NCI-H510A (cell line): ENCODE measurements around the gene OTOA.
"Not testable (repeated sequence)": the region's sequence is repeated elsewhere in the genome, so short reads cannot be mapped to it uniquely, and the experiment has no call there.

ENCODE experiments used
- DNase-seq: peaks from one replicate; lab custom pipeline; 2025; lab: John Stamatoyannopoulos, UW

OTOA gene

DNA sequence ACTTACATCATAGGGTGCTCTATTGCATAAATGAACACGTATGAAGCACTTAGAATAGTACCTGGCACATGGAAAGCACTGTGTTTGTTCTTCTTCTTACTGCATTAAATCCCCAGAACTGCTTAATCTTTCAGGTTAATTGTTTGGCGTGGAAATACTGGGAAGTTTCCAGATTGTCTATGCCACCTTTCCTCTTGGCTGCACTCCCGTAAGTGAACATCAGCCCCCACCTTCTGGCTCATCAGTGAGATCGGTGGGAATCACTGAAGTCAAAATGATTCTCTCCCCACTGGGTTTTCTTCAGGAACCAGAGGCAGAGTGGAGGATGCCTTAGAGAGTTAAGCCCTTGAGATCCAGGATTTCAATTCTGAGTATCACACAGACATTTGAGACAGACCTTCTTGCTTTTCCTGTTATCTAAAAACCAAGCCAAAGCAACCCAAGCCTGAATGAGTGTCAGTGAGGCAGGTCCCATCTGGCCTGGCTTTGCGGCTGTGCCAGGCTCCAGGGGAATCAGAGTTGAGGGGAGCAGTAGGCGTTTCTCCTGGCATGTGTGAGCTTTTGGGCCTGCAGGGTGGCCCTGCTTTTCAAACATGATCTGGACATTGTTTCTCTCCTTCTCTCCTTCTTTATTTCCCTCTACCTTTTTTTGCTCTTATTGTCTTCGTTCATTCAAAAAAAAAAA, 59.1 kb downstream of the OTOA start:
- no peak for DNase-seq

- no peak for DNase-seq
Measured at GRCh38 chr16:21723532-21723931, 59.8 kb downstream of the OTOA start.

- no peak for DNase-seq
Measured at GRCh38 chr16:21727344-21727743, 63.6 kb downstream of the OTOA start.

- DNase-seq, result not testable (repeated sequence)
Measured at GRCh38 chr16:21731233-21731632, 67.5 kb downstream of the OTOA start.

- DNase-seq, result not testable (repeated sequence)
Measured at GRCh38 chr16:21740637-21741036, 76.9 kb downstream of the OTOA start.

GRCh38 chr16:21756192-21757079, 92.7 kb downstream of the OTOA start:
- DNase-seq, result not testable (repeated sequence)

- not testable (repeated sequence) for DNase-seq
Measured at GRCh38 chr16:21757080-21757671, 93.4 kb downstream of the OTOA start.

DNA sequence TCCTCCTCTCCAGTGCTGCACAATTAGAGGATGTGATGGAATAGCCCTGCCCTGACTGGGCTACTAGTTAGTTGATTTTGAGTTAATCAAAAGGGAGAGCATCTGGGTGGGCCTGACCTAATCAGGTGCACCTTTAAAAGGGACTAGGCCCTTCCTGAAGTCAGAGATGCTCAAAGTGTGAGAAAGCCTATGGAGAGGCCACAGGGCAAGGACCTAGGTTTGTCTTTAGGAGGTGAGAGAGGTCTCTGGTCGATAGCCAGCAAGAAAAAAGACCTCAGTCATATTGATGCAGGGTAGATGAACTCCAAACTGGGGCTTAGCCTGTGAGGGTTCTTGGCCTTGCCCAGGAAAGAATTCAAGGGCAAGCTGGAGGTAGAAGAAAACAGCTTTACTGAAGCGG, 104.5 kb downstream of the OTOA start:
- not testable (repeated sequence) for DNase-seq

GRCh38 chr16:21768810-21769209, 105.0 kb downstream of the OTOA start:
- DNase-seq, result not testable (repeated sequence)

- DNase-seq, result not testable (repeated sequence)
Measured at GRCh38 chr16:21769284-21769683, 105.5 kb downstream of the OTOA start.

DNA sequence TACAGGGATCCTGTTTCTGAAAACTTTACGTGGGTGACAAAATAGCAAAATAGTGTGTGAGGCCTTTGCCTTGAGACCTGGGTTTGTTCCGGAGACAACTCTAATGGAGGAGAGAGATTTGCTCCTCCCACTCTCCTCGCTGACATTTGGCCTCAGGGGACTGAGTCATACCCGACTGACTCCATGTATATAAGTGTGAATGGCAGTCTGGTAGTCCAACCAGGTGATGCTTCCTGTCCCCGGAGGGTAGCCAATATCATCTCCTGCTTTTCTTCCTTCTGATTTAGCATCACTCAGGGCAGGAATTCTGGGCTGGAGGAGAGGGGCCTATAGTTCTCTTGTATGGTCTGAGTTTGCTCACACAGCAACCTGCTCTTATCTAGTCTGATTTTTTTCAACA, 106.8 kb downstream of the OTOA start:
- DNase-seq, result not testable (repeated sequence)

DNA sequence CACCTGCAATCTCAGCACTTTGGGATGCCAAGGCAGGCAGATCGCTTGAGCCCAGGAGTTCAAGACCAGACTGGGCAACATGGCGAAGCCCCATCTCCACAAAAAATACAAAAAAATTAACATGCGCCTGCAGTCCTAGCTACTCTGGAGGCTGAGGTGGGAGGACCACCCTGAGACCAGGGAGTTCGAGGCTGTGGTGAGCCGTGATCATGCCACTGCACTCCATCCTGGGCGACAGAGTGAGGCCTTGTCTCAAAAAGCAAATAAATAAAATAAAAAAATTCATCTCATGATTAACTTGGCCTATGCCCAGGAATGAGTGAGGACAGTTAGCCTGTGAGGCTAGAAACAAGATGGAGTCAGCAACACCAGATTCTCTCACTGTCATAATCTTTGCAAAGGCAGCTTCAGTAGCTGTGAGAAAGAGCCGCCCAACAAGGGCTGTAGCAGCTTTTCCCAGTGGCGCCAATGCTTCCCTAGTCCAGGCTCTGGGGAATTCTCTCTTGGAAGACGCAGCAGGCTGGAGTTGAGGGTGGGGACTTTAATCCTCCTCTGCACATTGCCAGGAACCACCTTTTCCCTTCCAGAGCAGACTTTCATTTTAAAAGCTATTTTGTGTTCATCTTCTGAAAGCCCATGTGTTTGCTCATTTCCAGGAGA, 108.9 kb downstream of the OTOA start:
- DNase-seq, result not testable (repeated sequence)

GRCh38 chr16:21773207-21773553, 109.4 kb downstream of the OTOA start:
- not testable (repeated sequence) for DNase-seq

GRCh38 chr16:21780525-21780924, 116.8 kb downstream of the OTOA start:
- DNase-seq, result not testable (repeated sequence)

- not testable (repeated sequence) for DNase-seq
Measured at GRCh38 chr16:21790506-21790905, 126.7 kb downstream of the OTOA start.

DNA sequence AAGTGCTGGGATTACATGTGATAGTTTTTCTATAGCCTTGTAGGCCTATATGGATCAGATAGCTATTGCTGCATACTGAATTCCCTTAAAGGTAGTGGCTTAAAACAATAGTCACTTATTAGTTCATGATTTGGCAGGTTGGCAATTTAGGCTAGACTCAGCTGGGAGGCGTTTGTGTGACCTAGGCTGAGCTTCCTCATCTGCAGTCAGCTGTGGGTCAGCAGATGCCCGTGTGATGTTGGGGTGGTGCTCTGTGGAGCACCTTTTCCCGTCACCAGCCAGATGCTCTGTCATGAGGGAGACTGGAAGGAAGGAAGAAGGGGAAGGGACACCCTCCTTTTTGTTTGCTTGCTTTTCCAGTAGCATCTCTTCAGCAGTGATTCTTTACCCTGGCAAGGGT, 129.5 kb downstream of the OTOA start:
- not testable (repeated sequence) for DNase-seq

- DNase-seq, result not testable (repeated sequence)
Measured at GRCh38 chr16:21798601-21799000, 134.8 kb downstream of the OTOA start.

DNA sequence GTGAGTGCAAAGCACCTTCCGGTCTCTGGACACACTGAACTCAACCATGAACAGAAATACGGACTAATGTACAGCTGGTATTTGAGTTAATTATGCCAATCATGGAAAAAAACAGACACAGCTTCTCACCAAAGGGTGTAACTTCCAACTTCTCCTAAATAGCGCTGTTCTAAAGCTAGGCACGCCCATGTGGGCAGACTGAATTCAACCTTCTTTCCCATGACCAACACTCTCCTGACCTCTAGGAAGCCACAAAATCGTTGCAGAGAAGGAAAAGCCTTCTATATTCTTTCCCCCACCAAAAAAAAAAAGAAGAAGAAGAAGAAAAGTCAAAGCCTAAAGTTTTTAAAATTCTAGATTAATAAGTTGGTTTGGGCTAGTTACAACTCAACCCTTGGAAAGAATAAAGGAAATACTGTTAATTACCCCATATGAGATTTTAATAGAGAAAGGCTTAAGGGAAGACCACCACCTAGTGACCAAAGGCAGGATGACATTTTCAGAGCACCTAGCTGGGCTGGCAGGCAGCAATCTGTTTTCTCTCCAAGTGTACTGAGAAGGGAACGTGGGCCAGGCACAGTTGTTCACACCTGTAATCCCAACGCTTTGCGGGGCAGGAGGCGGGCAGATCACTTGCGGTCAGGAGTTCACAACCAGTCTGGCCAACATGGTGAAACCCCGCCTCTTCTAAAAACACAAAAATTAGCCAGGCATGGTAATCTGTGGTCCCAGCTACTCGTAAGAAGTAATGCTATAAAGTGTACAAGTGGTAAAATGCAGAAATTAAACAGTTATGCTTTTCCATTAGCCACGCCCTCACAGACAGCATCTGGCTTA, 138.0 kb downstream of the OTOA start:
- not testable (repeated sequence) for DNase-seq

- DNase-seq, result not testable (repeated sequence)
Measured at GRCh38 chr16:21802375-21802663, 138.6 kb downstream of the OTOA start.
